ENCODE data around the gene TERB1.

DNA sequence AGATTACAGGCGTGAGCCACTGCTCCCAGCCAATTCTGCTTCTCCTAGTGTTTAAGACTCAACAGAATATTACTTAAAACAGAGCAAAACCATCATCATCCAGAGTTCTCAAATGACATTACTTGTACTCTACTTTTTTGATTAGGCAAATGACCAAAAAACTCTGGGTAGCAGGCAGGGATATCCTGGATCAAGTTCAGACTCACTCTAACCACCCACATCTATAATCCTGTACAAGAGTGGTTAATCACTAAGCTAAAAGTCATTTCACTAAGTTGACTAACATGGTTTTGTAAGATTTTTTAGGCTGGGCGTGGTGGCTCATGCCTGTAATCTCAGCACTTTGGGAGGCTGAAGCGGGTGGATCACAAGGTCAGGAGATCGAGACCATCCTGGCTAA, 22.6 kb upstream of the TERB1 start:
- TF ChIP-seq, protein P1, sequence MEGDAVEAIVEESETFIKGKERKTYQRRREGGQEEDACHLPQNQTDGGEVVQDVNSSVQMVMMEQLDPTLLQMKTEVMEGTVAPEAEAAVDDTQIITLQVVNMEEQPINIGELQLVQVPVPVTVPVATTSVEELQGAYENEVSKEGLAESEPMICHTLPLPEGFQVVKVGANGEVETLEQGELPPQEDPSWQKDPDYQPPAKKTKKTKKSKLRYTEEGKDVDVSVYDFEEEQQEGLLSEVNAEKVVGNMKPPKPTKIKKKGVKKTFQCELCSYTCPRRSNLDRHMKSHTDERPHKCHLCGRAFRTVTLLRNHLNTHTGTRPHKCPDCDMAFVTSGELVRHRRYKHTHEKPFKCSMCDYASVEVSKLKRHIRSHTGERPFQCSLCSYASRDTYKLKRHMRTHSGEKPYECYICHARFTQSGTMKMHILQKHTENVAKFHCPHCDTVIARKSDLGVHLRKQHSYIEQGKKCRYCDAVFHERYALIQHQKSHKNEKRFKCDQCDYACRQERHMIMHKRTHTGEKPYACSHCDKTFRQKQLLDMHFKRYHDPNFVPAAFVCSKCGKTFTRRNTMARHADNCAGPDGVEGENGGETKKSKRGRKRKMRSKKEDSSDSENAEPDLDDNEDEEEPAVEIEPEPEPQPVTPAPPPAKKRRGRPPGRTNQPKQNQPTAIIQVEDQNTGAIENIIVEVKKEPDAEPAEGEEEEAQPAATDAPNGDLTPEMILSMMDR (IDR thresholded peaks at IDR 0.05; ENCODE audit: poor library complexity, severe bottlenecking): no peak
- TF ChIP-seq EZH2 (IDR thresholded peaks at IDR 0.05; ENCODE audit: borderline replicate concordance, insufficient read depth, low read length, poor library complexity, severe bottlenecking) (no peak), TAF1 (IDR thresholded peaks at IDR 0.05; ENCODE audit: low read depth) (no peak), POLR2AphosphoS5 (IDR thresholded peaks at IDR 0.05) (no peak)
